Right atrium auricular region (tissue), 2 donors: ENCODE measurements around the gene SLC22A4. TPM values are rescaled to one million over a fixed set of nuclear protein-coding genes. Genes with fewer than 3 reads are reported as not detected.
A peak's percentile ranks its signal among the peaks of the same experiment; 100 is the strongest.

Experiments used
- DNase-seq: peaks from one replicate; pipeline ENCODE4 v3.0.0-alpha.2; 2019; ENCODE audit warnings: low spot score
- H3K27ac ChIP-seq, 2 donors: fragments of 200-600 bp; sonication (generic); 1 replicate in 1 of 2; 2 replicates in 1 of 2; pipeline ENCODE4 v1.5.1; 2016 to 2019
- H3K27me3 ChIP-seq, 2 donors: fragments of 200-600 bp; sonication (generic); one replicate each; pipeline versions ENCODE4 v1.5.1 to v1.6.0; 2017 to 2019
- H3K36me3 ChIP-seq: fragments of 200-600 bp; sonication (generic); one replicate; pipeline ENCODE4 v1.5.1; 2016
- H3K4me1 ChIP-seq, 2 donors: fragments of 200-600 bp; sonication (generic); one replicate each; pipeline versions ENCODE4 v1.5.1 to v1.6.0; 2017 to 2019
- H3K4me3 ChIP-seq, 2 donors: fragments of 200-600 bp; sonication (generic); 1 replicate in 1 of 2; 2 replicates in 1 of 2; pipeline ENCODE4 v1.5.1; 2017 to 2019; ENCODE audit warnings: mild to moderate bottlenecking in 1 of 2, moderate library complexity in 1 of 2
- H3K9me3 ChIP-seq, 2 donors: fragments of 200-600 bp; sonication (generic); one replicate each; pipeline ENCODE4 v1.5.1; 2019
- total RNA-seq, 2 donors: library from RNA; depleted of rRNA; stranded (reverse); fragments of >200 nt; gene quantifications; one replicate each; pipeline ENCODE4 v1.1.0, GENCODE V29; 2016
- TF ChIP-seq, protein P1 (sequence below), 2 donors: fragments of 200-600 bp; sonication (generic); IDR thresholded peaks; one replicate each; pipeline ENCODE4 v1.5.1; 2019; ENCODE audit warnings: antibody characterized with exemption in 2 of 2

Gene SLC22A4
- total RNA-seq, 2 donors from 2014 or later: 1.5 to 2.8 TPM

DNA sequence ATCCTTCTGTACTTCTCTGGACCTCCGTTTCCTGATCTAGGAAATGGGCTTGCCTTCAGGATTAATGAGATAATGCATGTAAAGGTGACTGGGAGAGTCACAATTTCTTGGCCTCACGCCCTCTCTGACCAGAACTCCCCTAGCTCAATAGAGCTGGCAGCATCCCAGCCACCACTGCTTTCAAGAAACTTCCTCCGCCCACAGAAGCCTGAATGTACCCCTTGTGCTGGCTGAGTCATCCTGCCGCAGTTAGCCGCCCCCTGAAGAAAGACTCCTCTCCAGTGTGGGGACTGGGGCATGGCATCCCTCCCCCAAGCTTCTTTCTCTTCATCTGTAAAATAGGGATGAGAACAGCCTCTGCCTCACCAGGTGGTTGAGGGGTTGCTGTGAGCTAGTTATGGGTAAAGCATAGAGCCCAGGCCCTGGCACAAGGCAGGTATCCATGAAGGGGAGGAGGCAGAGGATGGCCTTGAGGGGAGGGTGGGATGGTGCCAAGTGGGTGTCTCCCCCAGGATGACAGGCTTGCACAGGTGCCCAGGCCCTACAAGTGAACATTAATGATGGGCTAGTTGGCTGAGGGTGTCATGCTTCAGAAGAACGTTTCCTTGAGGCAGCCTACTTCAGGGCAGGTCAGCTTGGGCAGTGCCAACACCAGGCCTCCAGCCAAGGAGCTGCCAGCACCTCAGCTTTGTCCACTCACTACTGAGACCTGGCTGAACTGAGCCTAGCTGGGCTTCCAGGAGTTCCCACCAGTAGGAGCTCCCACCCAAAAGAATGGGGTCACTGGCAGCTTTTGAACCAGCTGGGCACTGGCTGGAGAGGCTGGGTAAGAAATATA lies 33.3 kb upstream of the SLC22A4 start:
- H3K36me3 ChIP-seq: peaks cover 3% of the 10 kb centered on the region
- H3K4me1 ChIP-seq: peaks cover 0 to 91% of the 10 kb centered on the region in 2 donors
- DNase-seq: peak; percentile 76
- no peak overlapping the region for H3K4me3 ChIP-seq
- peak overlapping the region; percentile 93 for H3K27ac ChIP-seq
- no peaks in the 10 kb centered on the region for H3K9me3 ChIP-seq
- TF ChIP-seq, protein P1, sequence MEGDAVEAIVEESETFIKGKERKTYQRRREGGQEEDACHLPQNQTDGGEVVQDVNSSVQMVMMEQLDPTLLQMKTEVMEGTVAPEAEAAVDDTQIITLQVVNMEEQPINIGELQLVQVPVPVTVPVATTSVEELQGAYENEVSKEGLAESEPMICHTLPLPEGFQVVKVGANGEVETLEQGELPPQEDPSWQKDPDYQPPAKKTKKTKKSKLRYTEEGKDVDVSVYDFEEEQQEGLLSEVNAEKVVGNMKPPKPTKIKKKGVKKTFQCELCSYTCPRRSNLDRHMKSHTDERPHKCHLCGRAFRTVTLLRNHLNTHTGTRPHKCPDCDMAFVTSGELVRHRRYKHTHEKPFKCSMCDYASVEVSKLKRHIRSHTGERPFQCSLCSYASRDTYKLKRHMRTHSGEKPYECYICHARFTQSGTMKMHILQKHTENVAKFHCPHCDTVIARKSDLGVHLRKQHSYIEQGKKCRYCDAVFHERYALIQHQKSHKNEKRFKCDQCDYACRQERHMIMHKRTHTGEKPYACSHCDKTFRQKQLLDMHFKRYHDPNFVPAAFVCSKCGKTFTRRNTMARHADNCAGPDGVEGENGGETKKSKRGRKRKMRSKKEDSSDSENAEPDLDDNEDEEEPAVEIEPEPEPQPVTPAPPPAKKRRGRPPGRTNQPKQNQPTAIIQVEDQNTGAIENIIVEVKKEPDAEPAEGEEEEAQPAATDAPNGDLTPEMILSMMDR (IDR thresholded peaks at IDR 0.05): no peak
- no peaks in the 10 kb centered on the region for H3K27me3 ChIP-seq

DNA sequence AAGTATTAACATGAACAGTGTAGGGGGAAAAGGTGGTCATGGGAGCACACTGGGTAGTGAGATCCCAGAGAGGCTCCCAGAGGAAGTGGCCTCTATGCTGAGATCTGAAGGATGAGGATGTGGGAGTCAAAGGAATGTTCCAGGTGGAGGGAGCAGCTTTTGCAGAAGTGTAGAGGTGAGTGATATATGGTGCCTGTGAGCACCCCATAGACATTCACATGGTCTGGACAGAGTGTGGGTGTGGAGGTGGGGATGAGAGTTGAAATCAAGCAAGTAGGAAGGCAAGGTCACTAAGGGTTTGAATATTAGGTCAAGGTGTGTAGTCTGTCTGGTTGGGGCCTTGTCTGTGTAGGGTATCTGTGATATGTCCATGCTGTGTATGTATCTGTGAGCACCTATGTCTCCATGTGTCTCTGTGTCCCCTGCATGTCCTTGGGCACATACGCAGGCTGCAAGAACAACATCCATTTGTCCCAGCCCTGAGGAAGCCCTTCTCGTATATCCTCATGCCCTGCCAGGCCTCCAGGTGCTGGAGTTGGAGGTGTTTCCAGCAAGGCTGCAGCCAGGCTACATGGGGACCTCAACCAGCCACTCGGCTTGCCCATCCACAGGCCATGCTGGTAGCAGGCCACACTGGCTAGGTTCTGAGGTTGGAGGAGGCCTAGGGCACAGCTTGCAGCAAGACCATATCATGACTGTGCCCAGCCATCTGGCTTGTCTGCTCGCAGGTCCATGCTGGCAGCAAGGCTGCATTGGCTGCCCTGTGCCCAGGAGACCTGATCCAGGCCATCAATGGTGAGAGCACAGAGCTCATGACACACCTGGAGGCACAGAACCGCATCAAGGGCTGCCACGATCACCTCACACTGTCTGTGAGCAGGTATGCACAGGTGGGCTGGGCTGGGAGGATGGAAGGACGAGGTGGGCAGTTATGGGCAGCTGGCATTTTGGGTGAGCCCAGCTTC lies 32.0 kb upstream of the SLC22A4 start:
- peak overlapping the region in 1 of 2 donors; percentile 93 for H3K27ac ChIP-seq
- no peaks in the 10 kb centered on the region for H3K9me3 ChIP-seq
- peaks cover 0 to 90% of the 10 kb centered on the region in 2 donors for H3K4me1 ChIP-seq
- peaks cover 9% of the 10 kb centered on the region for H3K36me3 ChIP-seq
- H3K4me3 ChIP-seq: no peak overlapping the region
- H3K27me3 ChIP-seq: no peaks in the 10 kb centered on the region
- TF ChIP-seq, protein P1 (IDR thresholded peaks at IDR 0.05): no peak
- DNase-seq: peak; percentile 56

DNA sequence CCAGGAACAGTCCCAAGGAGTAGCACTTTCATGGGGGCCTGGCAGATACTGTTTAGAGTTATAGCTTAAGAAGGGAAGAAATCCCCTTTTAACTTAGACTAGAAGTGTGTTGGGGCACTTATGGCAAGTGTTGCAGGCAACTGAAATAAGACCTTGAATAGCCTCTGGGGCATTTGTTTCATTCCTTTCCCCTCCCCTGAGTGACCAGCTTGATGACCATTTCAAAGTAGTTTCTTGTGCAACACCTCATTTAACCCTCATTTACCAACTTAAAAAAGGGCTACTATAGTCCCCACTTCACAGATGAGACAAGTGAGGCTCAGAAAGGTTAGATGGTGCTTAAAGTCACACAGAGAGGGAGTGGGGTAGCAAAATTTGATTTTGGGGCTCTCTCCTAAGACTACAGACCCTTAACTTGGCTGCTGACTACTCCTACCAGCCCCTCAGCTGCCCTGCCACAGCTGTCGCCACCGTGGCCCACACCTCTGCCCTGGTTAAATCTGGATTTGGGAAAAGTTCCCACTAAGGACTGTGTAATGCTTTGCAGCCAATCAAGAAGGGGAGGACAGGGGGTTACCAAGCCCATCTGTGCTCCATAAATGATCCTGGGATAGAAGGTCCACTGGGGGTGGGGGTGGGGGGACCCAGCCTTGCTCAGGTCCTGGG lies 31.2 kb upstream of the SLC22A4 start:
- TF ChIP-seq, protein P1 (IDR thresholded peaks at IDR 0.05): no peak
- peaks cover 10% of the 10 kb centered on the region for H3K36me3 ChIP-seq
- no peaks in the 10 kb centered on the region for H3K27me3 ChIP-seq
- no peaks in the 10 kb centered on the region for H3K9me3 ChIP-seq
- H3K4me3 ChIP-seq: no peak overlapping the region
- H3K4me1 ChIP-seq: peaks cover 0 to 88% of the 10 kb centered on the region in 2 donors
- peak overlapping the region; percentile 33 to 75 for H3K27ac ChIP-seq
- DNase-seq: peak; percentile 44

DNA sequence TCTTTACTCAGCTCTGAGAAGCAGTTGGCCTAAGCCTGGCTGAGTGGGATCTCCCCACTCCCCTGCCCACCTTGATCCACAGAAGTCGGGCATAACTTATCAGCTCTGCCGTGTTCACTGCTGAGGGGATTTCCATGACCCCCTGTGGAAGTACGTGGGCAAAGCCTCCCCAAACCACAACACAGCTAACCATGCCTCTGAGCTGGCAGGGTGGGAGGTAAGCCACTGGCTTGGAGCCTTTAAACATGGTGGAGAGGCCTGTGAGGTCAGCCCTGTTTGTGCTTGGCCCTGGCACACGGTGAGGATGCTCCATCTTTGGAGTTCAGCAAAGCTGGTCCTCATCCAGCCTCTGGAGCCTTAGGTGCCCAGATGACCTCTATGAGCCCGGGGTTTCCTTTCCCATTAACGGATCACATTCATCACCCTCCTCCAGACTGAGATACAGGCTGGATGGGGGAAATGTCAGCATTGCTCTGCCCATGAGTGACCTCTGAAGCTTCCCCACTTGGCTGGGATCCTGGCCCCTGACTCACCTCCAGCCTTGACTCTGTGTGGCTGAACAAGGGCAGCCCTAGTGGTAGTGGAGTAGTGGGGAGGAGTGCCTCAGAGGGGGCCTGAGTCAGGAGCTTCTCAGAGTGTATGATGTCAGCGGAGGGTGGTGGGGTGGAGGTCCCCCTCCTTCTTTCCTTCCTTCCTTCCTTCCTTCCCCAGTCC lies 30.5 kb upstream of the SLC22A4 start:
- TF ChIP-seq, protein P1 (IDR thresholded peaks at IDR 0.05): no peak
- no peak overlapping the region for H3K4me3 ChIP-seq
- no peaks in the 10 kb centered on the region for H3K27me3 ChIP-seq
- H3K4me1 ChIP-seq: peaks cover 0 to 83% of the 10 kb centered on the region in 2 donors
- peak; percentile 73 for DNase-seq
- H3K27ac ChIP-seq: peak overlapping the region; percentile 75 to 76
- peaks cover 10% of the 10 kb centered on the region for H3K36me3 ChIP-seq
- no peaks in the 10 kb centered on the region for H3K9me3 ChIP-seq
